ENCODE measurements around the gene TCTN2.

The TCTN2 gene

DNA sequence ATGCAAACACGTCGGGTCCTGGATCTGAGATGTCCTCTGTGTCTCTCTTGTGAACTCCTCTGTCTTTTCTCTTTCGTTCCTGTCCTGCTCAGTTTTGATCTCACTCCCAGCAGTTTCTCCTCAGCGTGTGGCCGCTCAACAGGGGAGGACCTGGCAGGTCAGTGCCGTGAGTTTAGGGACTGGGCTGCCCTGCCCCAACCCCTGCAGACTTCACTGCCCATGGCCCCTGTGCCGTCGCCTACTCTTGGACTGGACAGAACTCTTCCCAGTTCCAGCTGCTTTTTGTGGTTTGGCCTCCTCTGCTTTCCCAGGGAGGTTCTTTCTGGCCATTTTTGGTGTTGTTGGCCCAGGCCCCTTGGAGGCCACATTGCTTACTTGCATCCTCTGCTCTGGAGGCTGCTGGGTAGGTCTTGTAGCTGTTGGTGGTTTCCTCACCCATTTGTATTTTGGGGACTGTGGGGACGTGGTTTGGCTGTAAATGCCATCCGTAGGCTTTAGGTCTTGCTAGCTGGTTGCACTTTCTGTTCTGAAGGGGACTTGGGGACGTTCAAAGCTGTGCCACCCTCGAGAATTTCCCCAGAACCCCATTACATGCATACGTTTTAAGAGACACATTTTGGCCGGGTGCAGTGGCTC lies 71.1 kb downstream of the TCTN2 start:
- DNase-seq (ENCODE audit: low read depth): no peak

DNA sequence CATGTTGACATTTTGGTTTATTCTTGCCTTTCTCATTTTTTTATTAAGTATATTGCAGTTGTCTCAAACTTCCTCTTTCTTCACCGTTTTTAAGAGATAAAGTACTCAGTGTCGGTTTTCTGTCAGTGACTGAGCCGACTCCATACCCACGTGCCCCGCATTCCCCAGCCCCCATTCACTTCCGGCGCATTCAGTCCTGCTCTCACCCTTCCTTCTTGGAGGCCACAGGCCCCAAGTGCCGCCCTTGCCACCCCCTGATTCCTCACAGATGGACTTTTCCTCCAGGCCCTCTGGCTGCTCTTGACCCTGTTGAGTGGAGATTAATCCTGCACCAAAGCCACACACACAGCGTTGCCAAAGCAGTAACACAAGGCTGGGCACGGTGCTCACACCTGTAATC lies 72.1 kb downstream of the TCTN2 start:
- no peak for DNase-seq (ENCODE audit: low read depth)

DNA sequence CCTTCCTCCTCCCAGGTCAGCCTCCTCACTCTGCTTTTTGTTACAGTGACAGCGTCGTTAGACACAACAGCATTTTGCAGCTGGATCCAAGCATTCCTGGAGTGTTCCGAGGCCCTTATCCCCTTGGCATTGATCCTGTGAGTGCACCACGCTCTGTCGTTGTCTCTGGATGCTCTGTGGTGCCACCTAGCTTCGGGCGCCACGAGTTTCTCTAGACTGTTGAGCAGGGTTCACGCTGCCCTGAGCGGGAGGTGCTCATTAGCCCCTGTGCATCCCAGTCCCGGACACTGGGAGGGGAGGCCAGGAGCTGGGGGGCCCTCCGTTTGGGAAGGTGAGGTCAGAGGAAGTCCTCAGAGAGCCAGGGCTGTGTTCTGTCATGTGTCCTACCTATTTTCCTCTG lies 73.9 kb downstream of the TCTN2 start:
- DNase-seq (ENCODE audit: low read depth): no peak

DNA sequence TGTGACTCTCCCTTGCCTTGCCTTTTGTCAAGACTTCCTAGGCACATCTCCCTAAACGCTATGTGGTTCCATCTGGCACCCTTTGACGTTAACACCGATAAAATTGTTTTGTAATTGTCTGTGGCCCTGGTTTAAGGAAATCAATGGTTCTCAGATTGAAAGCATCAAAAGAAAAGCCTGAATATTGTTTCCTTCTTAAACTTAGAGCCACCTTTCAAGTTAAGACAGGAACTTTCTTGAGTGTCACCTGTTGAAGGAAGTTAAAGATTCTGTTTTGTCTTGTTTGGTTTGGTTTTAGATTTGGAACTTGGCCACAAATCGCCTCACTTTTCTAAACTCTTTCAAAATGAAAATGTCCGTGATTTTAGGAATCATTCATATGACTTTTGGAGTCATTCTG lies 76.4 kb downstream of the TCTN2 start:
- DNase-seq (ENCODE audit: low read depth): no peak

DNA sequence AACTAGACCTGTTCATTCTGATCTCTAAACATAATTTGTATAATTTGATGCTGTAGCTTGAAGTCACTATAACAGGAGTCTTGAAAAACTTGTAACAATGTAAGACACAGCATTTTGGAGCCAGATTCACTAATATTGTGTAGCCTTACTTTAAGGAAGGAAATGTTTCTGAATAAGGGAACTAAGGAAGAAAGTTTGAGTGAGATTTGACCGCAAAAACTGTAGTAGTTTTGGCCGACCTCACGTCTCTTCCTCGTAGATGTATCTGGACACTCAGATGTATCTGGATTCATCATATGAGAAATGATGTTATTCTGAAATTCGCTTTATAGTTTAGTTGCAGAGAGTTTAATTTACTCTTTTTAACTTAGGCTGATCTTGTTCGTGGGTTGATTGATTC lies 77.2 kb downstream of the TCTN2 start:
- no peak for DNase-seq (ENCODE audit: low read depth)

DNA sequence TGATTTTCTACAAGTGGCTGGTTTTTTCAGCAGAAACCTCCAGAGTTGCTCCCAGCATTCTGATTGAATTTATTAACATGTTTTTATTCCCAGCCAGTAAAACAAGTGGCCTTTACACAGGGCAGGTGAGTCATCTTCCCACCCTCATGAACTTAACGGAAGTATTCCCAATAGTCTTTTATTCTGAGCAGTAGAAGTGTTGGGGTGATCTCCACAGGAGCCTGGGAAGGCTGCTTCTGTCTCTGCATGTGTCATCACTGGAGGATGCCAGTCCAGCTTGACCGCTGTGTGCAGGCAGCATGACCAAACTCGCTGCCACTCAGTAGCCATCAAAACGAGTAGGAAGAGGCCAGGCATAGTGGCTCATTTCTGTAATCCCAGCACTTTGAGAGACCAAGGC lies 77.7 kb downstream of the TCTN2 start:
- DNase-seq (ENCODE audit: low read depth): no peak

DNA sequence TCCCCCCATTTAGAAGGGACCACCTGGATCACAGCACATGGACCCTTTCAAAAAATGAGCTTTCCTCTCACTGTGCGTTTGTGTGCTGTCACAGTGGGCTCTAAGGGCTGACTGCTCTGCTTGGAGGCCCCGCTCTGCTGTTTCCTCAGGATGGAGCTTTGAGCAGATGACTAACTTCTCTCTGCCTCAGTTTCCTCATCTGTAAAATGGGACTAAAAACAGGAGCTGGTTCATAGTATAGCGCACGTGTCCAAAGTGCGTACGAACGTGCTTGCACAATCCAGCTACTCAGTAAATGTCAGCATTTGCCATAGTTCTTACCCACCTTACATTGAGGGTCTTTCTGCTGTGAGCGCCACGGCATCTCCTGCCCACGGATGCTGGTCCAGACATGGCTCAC lies 78.4 kb downstream of the TCTN2 start:
- DNase-seq (ENCODE audit: low read depth): no peak

DNA sequence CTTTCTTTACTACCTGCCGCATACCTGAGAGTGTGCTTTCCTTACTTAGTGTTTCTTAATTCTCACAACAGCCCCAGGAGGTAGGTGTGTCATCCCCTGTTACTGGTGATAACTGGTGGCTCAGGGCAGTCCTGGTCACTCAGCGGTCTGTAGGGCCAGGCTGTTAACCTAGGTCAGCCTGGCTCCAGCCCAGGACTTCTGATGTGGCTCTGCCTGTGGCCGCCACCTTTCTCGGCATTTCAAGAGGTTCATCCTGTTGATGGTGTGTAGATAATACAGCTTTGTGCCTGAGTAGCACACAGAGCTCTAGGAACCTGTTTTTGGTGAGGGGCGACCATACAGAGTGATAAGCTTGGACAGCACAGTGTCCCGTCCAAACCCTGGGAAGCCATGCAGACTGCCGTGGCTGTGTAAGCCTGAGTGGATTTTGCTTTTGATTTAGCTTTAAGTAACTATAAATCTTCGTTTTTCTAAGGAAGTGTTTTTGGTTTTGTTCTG lies 79.3 kb downstream of the TCTN2 start:
- no peak for DNase-seq (ENCODE audit: low read depth)

DNA sequence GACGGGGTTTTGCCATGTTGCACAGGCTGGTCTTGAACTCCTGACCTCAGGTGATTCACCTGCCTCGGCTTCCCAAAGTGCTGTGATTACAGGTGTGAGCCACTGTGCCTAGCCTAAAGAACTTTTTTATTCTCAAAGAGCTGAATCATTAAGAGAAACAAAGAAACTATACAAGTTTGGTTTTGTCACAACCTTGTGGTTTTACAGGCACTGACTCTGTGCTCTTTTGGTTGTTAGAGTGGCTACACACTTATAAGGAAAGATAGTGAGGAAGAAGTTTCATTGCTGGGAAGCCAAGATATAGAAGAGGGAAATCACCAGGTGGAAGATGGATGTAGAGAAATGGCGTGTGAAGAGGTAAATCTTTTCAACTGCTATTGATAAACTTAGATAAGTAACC lies 81.1 kb downstream of the TCTN2 start:
- DNase-seq (ENCODE audit: low read depth): no peak

DNA sequence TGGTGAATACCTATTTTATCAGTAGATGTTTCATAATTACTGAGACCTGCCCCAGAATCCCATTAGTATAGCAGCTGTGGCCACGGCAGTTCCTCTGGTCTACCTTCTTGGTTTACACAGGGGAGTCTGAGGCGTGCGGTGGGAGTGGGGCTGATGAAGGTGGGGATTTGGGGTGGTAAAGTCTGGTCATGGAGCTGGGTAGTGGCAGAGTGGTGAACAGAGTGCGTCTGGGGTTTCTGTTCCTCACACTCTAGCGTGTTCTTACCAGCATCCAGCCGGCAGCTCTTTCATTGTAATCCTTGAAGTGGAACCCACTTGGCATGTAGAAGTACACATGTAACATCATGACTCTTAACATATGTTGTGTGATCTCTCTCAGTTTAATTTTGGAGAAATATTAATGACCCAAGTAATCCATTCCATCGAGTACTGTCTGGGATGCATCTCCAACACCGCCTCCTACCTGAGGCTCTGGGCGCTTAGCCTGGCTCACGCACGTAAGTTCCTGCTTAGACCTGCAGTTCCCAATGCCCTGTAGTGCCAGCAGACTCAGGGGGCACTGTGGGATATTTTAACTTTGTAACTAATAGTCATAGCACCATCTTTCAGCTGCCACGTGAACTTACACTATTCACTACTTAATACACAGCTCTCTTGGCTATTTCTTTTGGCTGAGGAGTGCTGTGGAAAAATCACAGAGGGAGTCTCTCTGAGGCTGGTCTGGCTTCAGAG lies 83.3 kb downstream of the TCTN2 start:
- no peak for DNase-seq (ENCODE audit: low read depth)

DNA sequence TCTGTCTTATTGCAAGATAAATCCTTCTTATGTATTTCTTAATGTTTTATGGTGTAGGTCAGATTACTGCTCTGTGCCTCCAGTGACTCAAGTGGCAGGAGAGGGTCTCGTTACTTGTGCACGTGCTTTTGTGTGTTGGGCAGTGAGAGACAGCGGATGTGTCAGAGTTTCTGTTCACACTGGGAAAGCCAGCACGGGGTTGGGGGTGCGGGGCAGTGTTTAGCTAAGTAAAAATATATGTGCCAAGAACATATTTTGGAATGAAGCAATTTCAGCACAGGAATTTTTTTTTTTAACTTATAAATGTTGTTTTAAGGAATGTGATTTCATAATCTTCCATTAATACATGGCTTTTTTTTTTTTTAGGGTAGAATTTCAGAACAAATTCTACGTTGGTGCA lies 86.6 kb downstream of the TCTN2 start:
- peak; percentile 99 for DNase-seq (ENCODE audit: low read depth)

Data from fibroblast of gingiva (primary cell).